NCI-H774 (cell line): ENCODE measurements around the gene LOC128125822.
"Not testable (repeated sequence)": the region's sequence is repeated elsewhere in the genome, so short reads cannot be mapped to it uniquely, and the experiment has no call there.

Experiments used
- DNase-seq: peaks from one replicate; lab custom pipeline; 2025; lab: John Stamatoyannopoulos, UW

LOC128125822 gene

DNA sequence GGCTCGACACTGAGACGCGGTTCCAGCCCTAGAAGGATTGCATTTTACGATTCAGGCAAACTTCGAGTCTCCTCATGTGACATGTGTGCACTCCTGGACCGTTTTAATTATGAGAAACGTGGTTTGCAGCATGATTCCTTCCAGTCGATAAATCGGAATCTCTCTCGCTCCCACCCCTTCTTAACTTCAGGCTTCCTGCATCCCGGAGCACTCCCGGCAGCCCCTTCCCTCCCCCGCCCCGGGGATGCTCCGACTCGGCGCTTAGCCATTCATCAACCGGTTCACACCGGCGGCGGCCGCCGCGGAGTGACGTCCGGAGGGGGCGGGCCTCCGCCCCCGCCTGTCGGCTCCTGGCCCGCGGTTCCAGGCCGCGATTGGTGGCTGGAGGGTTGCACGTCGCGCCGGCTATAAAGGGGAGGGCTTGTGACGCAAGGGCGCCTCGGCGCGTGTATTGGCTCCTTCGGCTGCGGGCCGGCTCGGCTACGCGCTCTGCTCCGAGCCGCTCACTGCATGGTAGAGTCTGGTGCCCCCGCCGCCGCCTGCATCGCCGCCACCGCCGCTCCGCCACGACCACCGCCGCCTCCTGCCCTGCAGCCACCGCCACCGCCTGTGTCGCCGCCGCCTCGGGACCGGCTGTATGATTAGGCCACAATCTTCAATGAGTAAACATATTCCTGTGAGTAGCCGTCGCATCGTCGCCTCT, at the start of gene LOC128125822, which contains the start of gene PTP4A1:
Gene LOC128125822 (plus strand): TSS at position 437 of the 703 bp plus-strand sequence.
Gene PTP4A1 (plus strand): TSS at position 437 of the 703 bp plus-strand sequence. CDS start 4,401 bp downstream, outside the sequence.
- peak; percentile 98 for DNase-seq

DNA sequence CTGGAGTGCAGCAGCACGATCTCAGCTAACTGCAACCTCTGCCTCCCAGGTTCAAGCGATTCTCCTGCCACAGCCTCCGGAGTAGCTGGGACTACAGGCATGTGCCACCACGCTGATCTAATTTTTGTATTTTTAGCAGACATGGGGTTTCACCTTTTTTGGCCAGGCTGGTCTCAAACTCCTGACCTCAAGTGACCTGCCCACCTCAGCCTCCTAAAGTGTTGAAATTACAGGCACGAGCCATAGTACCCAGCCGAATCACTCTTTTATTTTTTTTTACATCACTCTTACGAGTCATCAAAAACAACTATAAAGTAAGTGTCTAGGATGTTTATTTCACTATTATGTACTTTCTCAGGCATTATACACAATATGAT, 49.4 kb upstream of the LOC128125822 start:
- not testable (repeated sequence) for DNase-seq

DNA sequence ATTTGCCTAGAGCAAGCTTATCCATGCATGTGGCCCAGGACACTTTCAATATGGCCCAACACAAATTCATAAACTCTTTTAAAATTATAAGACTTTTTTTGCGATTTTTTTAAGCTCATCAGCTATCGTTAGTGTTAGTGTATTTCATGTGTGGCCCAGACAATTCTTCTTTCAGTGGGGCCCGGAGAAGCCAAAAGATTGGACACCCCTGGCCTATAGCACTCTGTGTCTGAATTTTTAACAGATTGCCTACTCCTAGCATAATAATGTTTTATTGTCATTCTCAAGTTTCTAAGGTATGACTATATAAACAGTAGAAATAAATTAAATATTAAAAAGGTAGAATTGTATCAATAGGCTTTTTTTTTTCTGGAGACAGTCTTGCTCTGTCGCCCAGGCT, 48.6 kb upstream of the LOC128125822 start:
- DNase-seq: no peak

DNA sequence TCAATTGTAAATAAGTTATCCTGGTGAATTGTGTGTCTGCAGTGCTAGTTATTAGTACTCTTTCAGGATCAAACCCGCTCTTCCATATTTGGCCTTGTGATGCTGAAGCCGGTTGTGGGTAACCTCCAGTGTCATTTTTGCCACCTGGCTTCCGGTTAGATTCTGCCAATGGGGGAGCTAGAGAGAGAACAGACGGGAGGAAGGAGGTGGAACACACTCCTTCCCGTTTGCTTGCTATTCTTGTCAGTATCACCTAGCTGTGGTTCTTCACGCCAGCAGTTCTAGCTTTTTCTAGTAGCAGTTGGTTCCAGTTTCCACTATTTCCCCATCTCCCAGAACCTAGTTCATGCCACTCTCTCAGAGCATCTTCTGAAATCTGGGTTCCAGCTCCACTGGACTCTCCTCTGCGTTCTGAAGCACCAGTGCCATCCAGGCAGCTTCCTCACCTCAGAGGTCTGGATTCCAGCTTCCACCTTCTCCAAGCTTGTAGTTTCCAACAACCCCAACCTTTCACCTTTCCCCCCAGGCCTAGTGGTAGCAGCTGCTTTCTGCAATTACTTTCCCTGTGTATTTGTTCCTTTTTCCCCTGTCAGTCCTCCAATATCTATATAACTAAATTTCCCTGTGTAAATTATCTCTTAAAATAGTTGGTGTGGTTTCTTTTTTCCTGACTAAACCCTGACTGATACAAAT, 46.9 kb upstream of the LOC128125822 start:
- no peak for DNase-seq

DNA sequence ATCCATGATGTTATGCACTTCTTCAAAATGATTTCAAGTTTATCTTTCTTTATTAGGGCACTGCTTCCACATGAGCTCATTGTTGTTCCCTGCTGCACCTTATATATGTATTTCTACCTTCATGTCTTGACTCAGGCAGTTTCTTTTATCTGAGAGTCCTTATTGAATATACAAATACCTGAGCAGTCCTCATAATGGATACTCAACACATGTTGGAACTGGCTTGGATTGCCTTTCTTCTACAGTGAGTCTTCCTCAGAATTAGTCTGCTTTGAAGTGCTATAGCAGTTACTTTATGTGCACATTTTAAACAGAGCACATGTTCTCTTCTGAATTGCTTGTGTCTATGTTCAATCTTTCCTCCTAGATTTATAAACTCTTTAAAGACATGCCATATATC, 45.3 kb upstream of the LOC128125822 start:
- no peak for DNase-seq

DNA sequence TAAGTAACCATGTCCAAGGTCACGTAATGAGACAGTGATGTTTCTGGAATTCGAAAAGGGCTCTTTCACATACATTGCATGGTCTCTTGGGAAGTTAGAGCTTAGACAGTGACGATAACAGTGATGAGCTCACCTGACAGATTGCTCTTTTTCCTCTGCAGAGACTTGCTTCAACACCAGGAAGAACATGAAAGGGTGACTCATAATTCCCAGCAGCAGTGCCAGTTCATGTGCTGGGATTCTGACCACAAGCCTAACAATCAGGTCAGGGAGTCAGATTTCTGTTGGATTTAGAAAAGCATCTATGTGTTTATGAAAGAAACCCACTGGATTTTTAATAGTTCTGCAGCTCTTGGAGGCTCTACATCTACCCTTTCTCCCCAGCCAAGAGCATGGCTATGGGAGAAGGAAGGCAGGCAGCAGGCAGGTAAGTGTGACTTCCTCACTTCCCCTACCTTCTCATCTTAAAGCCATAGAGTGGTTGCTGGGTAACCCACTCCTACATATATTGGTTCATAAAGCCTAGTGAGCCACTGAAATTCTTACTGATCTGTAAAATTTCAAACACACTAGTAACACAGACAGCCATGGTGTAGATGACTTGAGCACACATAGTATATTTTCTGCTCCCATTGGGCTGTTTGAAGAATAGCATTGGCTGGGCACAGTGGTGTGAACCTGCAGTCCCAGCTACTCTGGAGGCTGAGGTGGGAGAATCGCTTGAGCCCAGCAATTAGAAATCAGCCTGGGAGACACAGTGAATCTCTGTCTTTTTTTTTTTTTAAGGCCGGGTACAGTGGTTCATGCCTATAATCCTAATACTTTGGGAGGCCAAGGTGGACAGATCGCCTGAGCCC, 44.4 kb upstream of the LOC128125822 start:
- no peak for DNase-seq

DNA sequence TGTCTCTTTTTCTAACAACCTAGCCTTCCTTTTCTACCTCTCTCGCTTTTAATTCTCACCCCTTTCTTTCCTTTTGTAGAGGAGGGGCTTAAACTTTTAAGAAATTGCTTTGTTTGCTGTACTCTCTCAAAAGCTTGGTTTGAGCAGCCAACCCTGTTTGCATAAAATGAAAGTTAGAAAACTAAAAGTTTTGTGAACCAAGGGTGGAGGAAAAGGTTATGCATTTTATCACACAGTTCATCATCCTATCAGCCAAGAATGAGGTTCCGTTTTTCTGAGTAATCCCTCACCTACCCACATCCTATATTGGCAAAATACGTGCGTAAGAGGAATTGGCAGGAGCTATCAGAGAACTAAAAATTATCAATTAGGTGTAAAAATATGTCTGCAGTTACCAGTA, 42.8 kb upstream of the LOC128125822 start:
- no peak for DNase-seq

DNA sequence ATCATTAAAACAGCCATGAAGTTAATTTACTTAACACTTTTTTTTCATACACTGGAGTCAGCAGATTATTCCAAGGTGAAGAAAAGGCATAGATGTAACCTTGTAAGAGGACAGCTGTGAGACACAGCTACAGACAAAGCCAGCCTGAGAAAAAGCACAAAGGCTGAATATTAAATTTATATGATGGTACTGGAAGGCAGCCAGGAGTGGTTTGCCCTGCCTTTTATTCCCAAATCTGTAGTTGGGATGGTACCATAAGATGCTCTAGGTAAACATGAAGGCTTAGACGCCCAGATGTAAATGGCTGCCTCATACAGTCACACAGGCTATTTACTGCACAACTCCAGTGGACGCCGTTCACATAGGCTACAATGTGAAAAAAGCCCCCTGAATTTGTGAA, 42.1 kb upstream of the LOC128125822 start:
- DNase-seq: no peak

DNA sequence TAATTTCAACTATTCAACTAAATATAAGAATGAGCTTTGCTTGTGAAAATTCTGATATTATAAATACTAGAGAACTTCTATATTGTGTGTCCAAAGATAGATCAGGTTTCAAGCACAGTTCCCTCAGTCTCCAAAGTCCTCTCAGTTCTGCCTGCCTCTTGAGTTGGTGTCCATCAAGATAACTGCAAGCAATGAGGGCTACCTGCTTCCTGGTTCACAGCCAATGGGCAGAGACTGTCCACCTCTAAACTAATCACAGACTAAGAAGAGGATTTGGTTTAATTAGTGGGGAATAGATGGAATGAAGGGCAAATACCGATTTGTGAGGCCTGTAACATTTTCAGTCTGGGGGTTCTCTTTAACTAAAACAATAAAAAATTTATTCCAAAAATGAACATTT, 41.3 kb upstream of the LOC128125822 start:
- no peak for DNase-seq

DNA sequence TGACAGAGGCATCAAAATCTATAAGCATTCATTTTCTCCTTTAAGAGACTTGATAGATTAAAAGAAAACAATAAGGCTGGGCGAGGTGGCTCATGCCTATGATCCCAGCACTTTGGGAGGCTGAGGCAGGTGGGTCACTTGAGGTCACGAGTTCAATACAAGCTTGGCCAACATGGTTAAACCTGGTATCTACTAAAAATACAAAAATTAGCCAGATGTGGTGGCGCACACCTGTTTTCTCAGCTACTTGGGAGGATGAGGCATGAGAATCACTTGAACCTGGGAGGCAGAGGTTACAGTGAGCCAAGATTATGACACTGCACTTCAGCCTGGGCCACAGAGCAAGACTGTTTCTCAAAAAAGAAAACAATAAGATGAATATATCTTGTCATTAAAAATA, 39.3 kb upstream of the LOC128125822 start:
- DNase-seq: no peak

DNA sequence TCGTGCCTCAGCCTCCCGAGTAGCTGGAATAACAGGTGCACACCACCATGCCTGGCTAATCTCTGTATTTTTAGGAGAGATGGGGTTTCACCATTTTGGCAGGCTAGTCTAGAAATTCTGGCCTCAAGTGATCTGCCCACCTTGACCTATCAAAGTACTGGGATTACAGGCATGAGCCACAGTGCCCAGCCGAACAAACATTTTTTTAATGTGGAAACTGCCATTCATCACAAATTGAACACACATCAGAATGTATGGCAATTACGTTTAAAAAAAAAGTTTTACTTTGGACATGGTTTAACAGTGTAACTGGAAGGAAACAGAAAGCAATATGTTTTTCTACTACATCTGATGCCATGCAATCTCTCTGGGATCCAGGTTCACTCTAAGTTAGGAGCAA, 38.3 kb upstream of the LOC128125822 start:
- DNase-seq: no peak

DNA sequence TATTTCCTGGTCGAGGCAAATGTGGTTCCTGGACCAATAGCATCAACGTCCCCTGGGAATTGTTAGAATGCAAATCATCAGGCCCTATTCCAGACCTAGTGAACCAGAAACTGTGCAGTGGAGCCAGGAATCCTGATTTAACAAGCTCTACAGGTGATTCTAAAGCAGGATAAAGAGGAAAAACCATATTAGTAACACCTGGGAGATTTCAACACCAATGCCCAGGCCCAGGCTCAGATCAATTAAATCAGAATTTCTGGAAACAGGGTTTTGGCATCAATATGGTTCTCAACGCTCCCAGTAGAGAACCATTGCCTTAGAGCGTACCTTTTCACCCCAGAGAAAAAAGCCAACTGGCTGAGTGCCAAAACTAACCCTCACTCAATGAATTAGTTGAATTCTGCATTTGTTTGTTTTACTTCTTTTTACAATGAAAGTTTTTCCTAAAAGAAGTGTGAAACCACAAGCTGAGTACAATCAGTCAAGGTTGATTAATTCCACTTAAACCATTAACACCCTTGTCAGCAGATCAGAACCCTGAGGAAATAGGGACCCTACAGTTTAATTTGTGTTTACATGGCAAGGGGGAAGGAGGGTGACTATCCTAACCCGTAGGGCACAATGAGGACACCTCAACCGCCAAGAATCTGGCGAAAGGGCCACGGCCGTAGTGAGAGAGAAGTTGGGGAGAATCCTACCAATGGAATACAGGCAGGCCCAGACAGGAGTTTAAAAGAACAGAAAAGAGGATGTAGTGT, 34.9 kb upstream of the LOC128125822 start:
- peak; percentile 28 for DNase-seq

DNA sequence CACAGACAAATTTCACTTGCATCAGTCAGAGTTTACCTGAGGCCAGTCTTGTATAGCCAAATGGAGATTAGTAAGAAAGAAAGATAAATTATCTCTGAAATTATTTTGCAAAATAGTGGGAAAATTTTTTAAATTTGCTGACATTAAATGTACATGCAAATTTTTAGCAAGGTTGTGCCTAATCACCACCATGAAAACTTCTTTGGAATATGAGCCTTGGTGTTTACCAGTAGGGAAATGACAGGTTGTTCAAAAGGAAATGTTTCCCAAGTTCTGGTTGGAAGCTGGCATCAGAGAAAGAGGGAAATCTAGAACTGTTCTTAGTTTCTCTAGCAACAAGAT, 34.4 kb upstream of the LOC128125822 start:
- DNase-seq: no peak

DNA sequence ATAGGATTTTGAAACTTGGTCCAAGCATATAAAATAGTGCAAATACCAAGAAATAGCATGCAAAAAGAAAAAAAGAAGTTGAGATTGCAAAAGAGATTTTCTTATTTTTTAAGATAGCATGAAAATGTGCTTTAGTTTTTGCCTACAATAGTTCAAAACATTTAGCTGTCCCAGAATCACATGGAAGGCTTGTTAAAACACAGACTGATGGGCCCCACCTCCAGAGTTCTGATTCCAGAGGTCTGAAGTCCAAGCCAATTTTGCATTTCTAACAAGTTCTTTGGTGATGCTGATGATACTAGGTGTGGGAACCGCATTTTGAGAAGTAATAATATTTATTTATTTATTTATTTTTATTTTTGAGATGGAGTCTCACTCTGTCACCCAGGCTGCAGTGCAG, 33.7 kb upstream of the LOC128125822 start:
- DNase-seq: no peak

DNA sequence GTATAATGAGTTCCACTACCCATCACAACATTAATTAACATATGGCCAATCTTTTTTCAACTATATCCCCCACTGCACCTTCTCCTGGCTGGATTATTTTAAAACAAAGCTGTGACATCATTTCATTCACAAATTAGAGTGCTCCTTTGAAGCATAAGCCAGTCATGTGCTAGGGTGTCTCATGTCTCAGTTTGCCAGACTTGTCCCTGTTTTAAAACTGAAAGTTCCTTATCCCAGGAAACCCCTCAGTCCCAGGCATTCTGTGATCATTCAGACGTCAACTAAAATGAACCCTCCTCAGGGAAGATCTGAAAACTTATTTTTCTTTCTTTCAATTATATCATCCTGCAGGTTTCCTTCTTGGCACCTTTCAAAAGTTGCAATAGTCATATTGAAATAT, 29.3 kb upstream of the LOC128125822 start:
- DNase-seq: no peak

DNA sequence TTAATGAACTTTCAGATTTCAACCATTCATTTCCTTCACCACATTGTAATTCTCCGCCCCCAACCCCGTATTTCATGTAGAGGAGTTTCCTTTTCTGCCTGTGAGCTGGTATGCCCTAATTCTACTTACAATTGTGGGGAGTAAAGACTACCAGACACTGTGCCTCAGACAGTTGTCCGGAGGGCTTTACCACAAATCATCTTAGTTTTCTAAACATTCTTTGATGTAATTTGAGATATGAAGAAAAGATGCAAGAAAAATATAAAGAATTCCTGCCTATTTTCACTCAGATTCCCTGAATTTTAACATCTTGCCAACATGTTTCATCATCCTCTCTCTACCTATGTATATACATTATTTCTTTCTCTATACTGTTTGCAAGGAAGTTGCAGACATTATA, 28.3 kb upstream of the LOC128125822 start:
- DNase-seq: no peak

DNA sequence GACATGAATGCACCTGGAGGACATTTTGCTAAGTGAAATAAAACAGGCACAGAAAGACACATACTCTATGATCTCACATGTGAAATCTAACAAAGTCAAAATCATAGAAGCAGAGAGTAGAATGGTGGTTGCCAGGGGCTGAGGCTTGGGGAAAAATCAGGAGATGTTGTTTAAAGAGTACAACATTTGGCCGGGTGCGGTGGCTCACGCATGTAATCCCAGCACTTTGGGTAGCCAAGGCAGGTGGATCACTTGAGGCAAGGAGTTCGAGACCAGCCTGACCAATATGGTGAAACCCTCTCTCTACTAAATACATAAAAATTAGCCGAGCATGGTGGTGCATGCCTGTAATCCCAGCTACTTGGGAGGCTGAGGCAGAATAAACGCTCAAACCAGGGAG, 26.0 kb upstream of the LOC128125822 start:
- no peak for DNase-seq

DNA sequence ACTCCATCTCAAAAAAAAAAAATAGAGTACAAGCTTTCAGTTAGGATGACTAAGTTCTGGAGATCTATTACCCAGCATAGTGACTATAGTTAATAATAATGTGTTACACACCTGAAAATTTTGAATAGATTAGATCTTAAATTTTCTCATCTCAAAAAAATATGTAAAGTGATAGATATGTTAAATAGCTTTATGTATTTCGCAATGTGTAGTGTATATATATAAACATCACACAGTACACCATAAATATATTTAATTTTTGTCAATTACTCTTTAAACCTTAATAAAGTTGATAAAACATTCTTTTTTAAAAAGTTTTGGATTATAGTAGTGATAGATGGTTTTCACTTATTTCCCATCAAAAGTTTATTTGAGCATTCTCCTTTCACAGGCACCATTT, 25.6 kb upstream of the LOC128125822 start:
- DNase-seq: no peak

DNA sequence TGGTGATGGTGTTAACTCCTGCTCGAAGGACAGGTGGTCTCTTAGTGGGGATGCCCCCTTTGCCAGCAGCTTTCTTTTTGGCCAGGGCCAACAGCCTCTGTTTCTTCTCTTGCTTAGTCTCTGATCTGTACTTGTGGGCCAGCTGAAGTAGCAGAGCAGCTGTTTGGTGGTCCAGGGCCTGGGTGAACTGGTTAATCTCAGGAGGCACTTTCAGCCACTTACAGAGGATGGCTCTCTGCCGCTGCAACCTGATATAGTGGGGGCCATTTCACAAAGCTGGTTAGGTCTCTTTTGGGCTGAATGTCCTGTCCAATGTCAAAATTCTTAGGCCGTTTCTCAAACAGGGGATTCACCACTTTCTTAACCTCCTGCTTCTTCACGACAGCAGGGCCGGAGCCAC, 23.2 kb upstream of the LOC128125822 start:
- DNase-seq: no peak

DNA sequence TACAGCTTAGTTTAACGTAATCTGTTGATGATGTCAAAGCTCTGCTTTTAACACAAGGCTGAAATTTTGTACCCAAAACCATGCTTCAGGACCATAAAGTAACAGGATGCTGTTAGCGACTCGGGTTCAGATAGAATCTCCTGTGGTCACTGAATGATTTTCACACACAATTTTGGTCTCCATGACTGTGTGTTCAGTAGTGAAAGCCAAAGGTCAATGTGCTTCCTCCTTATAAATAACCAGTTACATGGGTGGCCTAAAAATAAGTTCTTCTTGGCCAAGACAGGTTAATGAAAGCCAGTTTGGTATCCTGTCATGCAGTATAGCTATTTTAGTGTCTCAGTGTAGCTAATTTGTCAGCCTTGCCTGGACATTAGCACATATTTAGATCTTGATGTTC, 19.1 kb upstream of the LOC128125822 start:
- DNase-seq: no peak

DNA sequence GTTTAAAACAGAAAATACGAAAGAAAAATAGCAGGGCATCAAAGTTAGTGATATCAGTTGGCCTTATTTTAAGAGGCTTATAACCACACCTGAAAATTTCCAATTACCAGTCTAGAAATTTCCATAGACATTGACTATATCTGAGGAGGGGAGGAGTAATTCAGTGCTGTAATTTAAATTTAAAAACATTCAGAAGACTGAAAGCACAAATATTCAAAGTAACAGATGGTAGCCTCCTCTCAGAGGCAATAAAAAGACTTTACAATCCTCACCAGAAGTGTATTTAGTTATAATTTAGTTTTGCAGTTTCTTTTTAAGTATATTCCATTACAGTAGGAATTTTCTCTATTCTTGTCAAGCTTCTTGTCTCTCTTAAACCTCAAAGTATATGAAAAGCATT, 18.4 kb upstream of the LOC128125822 start:
- DNase-seq: no peak

DNA sequence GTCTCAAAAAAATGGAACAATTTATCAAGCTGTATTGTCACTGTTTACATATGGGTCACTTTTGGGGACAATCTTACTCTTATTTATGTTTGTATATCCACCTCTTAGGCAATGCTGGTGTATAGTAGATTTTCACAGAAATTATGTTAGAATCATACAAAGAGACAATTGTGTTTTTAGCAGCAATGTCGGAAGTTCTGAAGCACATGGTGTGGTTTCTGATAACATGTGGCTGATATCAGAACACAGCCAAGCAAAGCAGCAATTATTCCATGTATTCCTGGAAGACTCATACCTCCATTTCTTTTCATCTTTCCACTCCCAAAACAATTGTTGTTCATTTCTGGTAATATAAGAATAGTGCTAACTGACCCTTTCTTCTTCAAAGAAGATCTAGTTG, 17.5 kb upstream of the LOC128125822 start:
- no peak for DNase-seq
